ENCODE measurements around the gene GPBP1L1.
A peak's percentile ranks its signal among the peaks of the same experiment; 100 is the strongest.

The GPBP1L1 gene

GRCh38 chr1:45687014-45687753 is 851 bp upstream of the GPBP1L1 start:
- H2BK15ac ChIP-seq (ENCODE audit: low read length) = no peak overlapping the region
- H3K9ac ChIP-seq (ENCODE audit: low read depth, low read length, poor library complexity) = peak overlapping the region; percentile 94
- no peak overlapping the region for H2BK120ac ChIP-seq (ENCODE audit: low read depth, low read length)
- peaks cover 2% of the 10 kb centered on the region for H3K79me1 ChIP-seq (ENCODE audit: low read depth, low read length)
- WGBS, 2 donors (ENCODE audit: extremely low coverage in 2 of 2, insufficient read length in 2 of 2, insufficient replicate concordance in 1 of 2) = no CpG with 5 or more reads among the region's 44 CpGs
- H3K36me3 ChIP-seq (replicated peaks in 1 of 2; ENCODE audit: control insufficient read depth in 2 of 2, insufficient read depth in 2 of 2, low read length in 2 of 2) = peaks cover 0 to 24% of the 10 kb centered on the region in 2 donors
- peak overlapping the region; percentile 74 to 94 for H3K4me3 ChIP-seq (ENCODE audit: low read length in 2 of 2)
- no peaks in the 10 kb centered on the region for H3K27me3 ChIP-seq (ENCODE audit: control insufficient read depth in 3 of 3, insufficient read depth in 3 of 3, low read depth in 1 of 3, low read length in 3 of 3)
- H2BK5ac ChIP-seq (ENCODE audit: low read length) = peak overlapping the region; percentile 88
- peaks cover 2 to 3% of the 10 kb centered on the region in 2 donors for H3K4me1 ChIP-seq (ENCODE audit: control insufficient read depth in 2 of 2, insufficient read depth in 1 of 2, low read depth in 1 of 2, low read length in 2 of 2)
- H3K23ac ChIP-seq (ENCODE audit: low read depth, low read length, poor library complexity) = peak overlapping the region; percentile 26
- peak overlapping the region; percentile 96 for H3K18ac ChIP-seq (ENCODE audit: low read length)
- H3K14ac ChIP-seq (ENCODE audit: low read length) = no peak overlapping the region
- H2BK12ac ChIP-seq (ENCODE audit: low read length) = no peak overlapping the region
- peak overlapping the region; percentile 93 for H2AFZ ChIP-seq (ENCODE audit: low read length)
- H3K9me3 ChIP-seq (replicated peaks in 1 of 2; ENCODE audit: control insufficient read depth in 2 of 2, insufficient read depth in 1 of 2, low read depth in 1 of 2, low read length in 2 of 2) = no peaks in the 10 kb centered on the region
- H3K4me2 ChIP-seq (ENCODE audit: insufficient read depth, low read length, poor library complexity, severe bottlenecking) = peak overlapping the region; percentile 90
- no peak overlapping the region for H3K4ac ChIP-seq (ENCODE audit: low read length)
- DNase-seq (ENCODE audit: low spot score) = peak; percentile 95
- H2AK5ac ChIP-seq (ENCODE audit: low read depth, low read length) = no peak overlapping the region
- no peak overlapping the region for H4K91ac ChIP-seq (ENCODE audit: low read depth, low read length, poor library complexity)
- no peak overlapping the region for H4K8ac ChIP-seq (ENCODE audit: low read depth, low read length)
- H3K27ac ChIP-seq (replicated peaks; ENCODE audit: low read length) = peak overlapping the region; percentile 83

GRCh38 chr1:45686015-45686287 is 382 bp downstream of the GPBP1L1 start:
- WGBS, 2 donors (ENCODE audit: extremely low coverage in 2 of 2, insufficient read length in 2 of 2, insufficient replicate concordance in 1 of 2) = no CpG with 5 or more reads among the region's 27 CpGs
- peak overlapping the region; percentile 95 for H3K9ac ChIP-seq (ENCODE audit: low read depth, low read length, poor library complexity)
- no peaks in the 10 kb centered on the region for H3K27me3 ChIP-seq (ENCODE audit: control insufficient read depth in 3 of 3, insufficient read depth in 3 of 3, low read depth in 1 of 3, low read length in 3 of 3)
- peak overlapping the region; percentile 94 for H3K18ac ChIP-seq (ENCODE audit: low read length)
- H2BK12ac ChIP-seq (ENCODE audit: low read length) = no peak overlapping the region
- peak overlapping the region; percentile 57 for H2AK5ac ChIP-seq (ENCODE audit: low read depth, low read length)
- H3K4me3 ChIP-seq (ENCODE audit: low read length in 2 of 2) = peak overlapping the region; percentile 74 to 94
- peak overlapping the region; percentile 93 for H2AFZ ChIP-seq (ENCODE audit: low read length)
- peaks cover 2 to 4% of the 10 kb centered on the region in 2 donors for H3K4me1 ChIP-seq (ENCODE audit: control insufficient read depth in 2 of 2, insufficient read depth in 1 of 2, low read depth in 1 of 2, low read length in 2 of 2)
- no peak overlapping the region for H2BK120ac ChIP-seq (ENCODE audit: low read depth, low read length)
- no peak overlapping the region for H3K4ac ChIP-seq (ENCODE audit: low read length)
- no peak overlapping the region for H2BK5ac ChIP-seq (ENCODE audit: low read length)
- no peak for DNase-seq (ENCODE audit: low spot score)
- H3K79me1 ChIP-seq (ENCODE audit: low read depth, low read length) = peaks cover 2% of the 10 kb centered on the region
- H3K27ac ChIP-seq (replicated peaks; ENCODE audit: low read length) = peak overlapping the region; percentile 91
- no peak overlapping the region for H4K8ac ChIP-seq (ENCODE audit: low read depth, low read length)
- peak overlapping the region; percentile 95 for H3K14ac ChIP-seq (ENCODE audit: low read length)
- H3K4me2 ChIP-seq (ENCODE audit: insufficient read depth, low read length, poor library complexity, severe bottlenecking) = peak overlapping the region; percentile 34
- H4K91ac ChIP-seq (ENCODE audit: low read depth, low read length, poor library complexity) = no peak overlapping the region
- H2BK15ac ChIP-seq (ENCODE audit: low read length) = no peak overlapping the region
- H3K36me3 ChIP-seq (replicated peaks in 1 of 2; ENCODE audit: control insufficient read depth in 2 of 2, insufficient read depth in 2 of 2, low read length in 2 of 2) = peaks cover 0 to 16% of the 10 kb centered on the region in 2 donors
- no peaks in the 10 kb centered on the region for H3K9me3 ChIP-seq (replicated peaks in 1 of 2; ENCODE audit: control insufficient read depth in 2 of 2, insufficient read depth in 1 of 2, low read depth in 1 of 2, low read length in 2 of 2)
- peak overlapping the region; percentile 94 for H3K23ac ChIP-seq (ENCODE audit: low read depth, low read length, poor library complexity)

- Histone ChIP-seq H3K9me3 (replicated peaks in 1 of 2; ENCODE audit: control insufficient read depth in 2 of 2, insufficient read depth in 1 of 2, low read depth in 1 of 2, low read length in 2 of 2) (no peaks in the 10 kb centered on the region), H3K79me1 (ENCODE audit: low read depth, low read length) (peaks cover 2% of the 10 kb centered on the region), H3K4me3 (ENCODE audit: low read length in 2 of 2) (peak overlapping the region; percentile 74 to 94), H4K91ac (ENCODE audit: low read depth, low read length, poor library complexity) (no peak overlapping the region), H3K14ac (ENCODE audit: low read length) (no peak overlapping the region), H2AFZ (ENCODE audit: low read length) (peak overlapping the region; percentile 93), H3K27me3 (ENCODE audit: control insufficient read depth in 3 of 3, insufficient read depth in 3 of 3, low read depth in 1 of 3, low read length in 3 of 3) (no peaks in the 10 kb centered on the region), H3K9ac (ENCODE audit: low read depth, low read length, poor library complexity) (no peak overlapping the region), H2BK120ac (ENCODE audit: low read depth, low read length) (no peak overlapping the region), H2BK15ac (ENCODE audit: low read length) (no peak overlapping the region), H3K23ac (ENCODE audit: low read depth, low read length, poor library complexity) (no peak overlapping the region), H3K4me2 (ENCODE audit: insufficient read depth, low read length, poor library complexity, severe bottlenecking) (peak overlapping the region; percentile 34), H3K4me1 (ENCODE audit: control insufficient read depth in 2 of 2, insufficient read depth in 1 of 2, low read depth in 1 of 2, low read length in 2 of 2) (peaks cover 2 to 4% of the 10 kb centered on the region in 2 donors), H3K27ac (replicated peaks; ENCODE audit: low read length) (peak overlapping the region; percentile 91), H2AK5ac (ENCODE audit: low read depth, low read length) (no peak overlapping the region), H3K36me3 (replicated peaks in 1 of 2; ENCODE audit: control insufficient read depth in 2 of 2, insufficient read depth in 2 of 2, low read length in 2 of 2) (peaks cover 0 to 11% of the 10 kb centered on the region in 2 donors), H2BK5ac (ENCODE audit: low read length) (no peak overlapping the region), H3K4ac (ENCODE audit: low read length) (no peak overlapping the region), H4K8ac (ENCODE audit: low read depth, low read length) (no peak overlapping the region), H2BK12ac (ENCODE audit: low read length) (no peak overlapping the region), H3K18ac (ENCODE audit: low read length) (no peak overlapping the region)
- no peak for DNase-seq (ENCODE audit: low spot score)
- no CpG with 5 or more reads among the region's 13 CpGs for WGBS, 2 donors (ENCODE audit: extremely low coverage in 2 of 2, insufficient read length in 2 of 2, insufficient replicate concordance in 1 of 2)
Observed at GRCh38 chr1:45685308-45686014, 872 bp downstream of the GPBP1L1 start.

GRCh38 chr1:45684402-45684801 is 1.9 kb downstream of the GPBP1L1 start:
- no peak overlapping the region for H3K4me2 ChIP-seq (ENCODE audit: insufficient read depth, low read length, poor library complexity, severe bottlenecking)

More at GRCh38 chr1:45684402-45684801, 1.9 kb downstream of the GPBP1L1 start:
- H3K14ac ChIP-seq (ENCODE audit: low read length) = no peak overlapping the region
- no peak overlapping the region for H2BK120ac ChIP-seq (ENCODE audit: low read depth, low read length)
- H3K23ac ChIP-seq (ENCODE audit: low read depth, low read length, poor library complexity) = no peak overlapping the region
- no peak overlapping the region for H2BK5ac ChIP-seq (ENCODE audit: low read length)
- H2BK12ac ChIP-seq (ENCODE audit: low read length) = no peak overlapping the region
- DNase-seq (ENCODE audit: low spot score) = no peak
- no peak overlapping the region for H2AK5ac ChIP-seq (ENCODE audit: low read depth, low read length)
- H3K27ac ChIP-seq (replicated peaks; ENCODE audit: low read length) = no peak overlapping the region
- peaks cover 1% of the 10 kb centered on the region for H3K79me1 ChIP-seq (ENCODE audit: low read depth, low read length)
- WGBS, 2 donors (ENCODE audit: extremely low coverage in 2 of 2, insufficient read length in 2 of 2, insufficient replicate concordance in 1 of 2) = no CpG with 5 or more reads among the region's 2 CpGs
- no peak overlapping the region for H3K4ac ChIP-seq (ENCODE audit: low read length)
- no peak overlapping the region for H2BK15ac ChIP-seq (ENCODE audit: low read length)
- no peaks in the 10 kb centered on the region for H3K9me3 ChIP-seq (replicated peaks in 1 of 2; ENCODE audit: control insufficient read depth in 2 of 2, insufficient read depth in 1 of 2, low read depth in 1 of 2, low read length in 2 of 2)
- no peak overlapping the region for H3K18ac ChIP-seq (ENCODE audit: low read length)
- H3K4me1 ChIP-seq (ENCODE audit: control insufficient read depth in 2 of 2, insufficient read depth in 1 of 2, low read depth in 1 of 2, low read length in 2 of 2) = peaks cover 2 to 4% of the 10 kb centered on the region in 2 donors
- no peaks in the 10 kb centered on the region for H3K27me3 ChIP-seq (ENCODE audit: control insufficient read depth in 3 of 3, insufficient read depth in 3 of 3, low read depth in 1 of 3, low read length in 3 of 3)
- no peak overlapping the region for H4K8ac ChIP-seq (ENCODE audit: low read depth, low read length)
- H3K36me3 ChIP-seq (replicated peaks in 1 of 2; ENCODE audit: control insufficient read depth in 2 of 2, insufficient read depth in 2 of 2, low read length in 2 of 2) = peaks cover 0 to 4% of the 10 kb centered on the region in 2 donors
- no peak overlapping the region for H3K9ac ChIP-seq (ENCODE audit: low read depth, low read length, poor library complexity)
- no peak overlapping the region for H2AFZ ChIP-seq (ENCODE audit: low read length)
- peak overlapping the region in 1 of 2 donors; percentile 74 for H3K4me3 ChIP-seq (ENCODE audit: low read length in 2 of 2)
- H4K91ac ChIP-seq (ENCODE audit: low read depth, low read length, poor library complexity) = no peak overlapping the region
